Measurements from ENCODE around the gene UGT1A7. TPM values are rescaled to one million over a fixed set of nuclear protein-coding genes. Genes with fewer than 3 reads are reported as not detected.

Gene UGT1A7
- total RNA-seq, 1 experiment from 2014 or later = not detected

GRCh38 chr2:233810385-233810784, 128.7 kb downstream of the UGT1A7 start:
- DNase-seq (ENCODE audit: unreplicated experiment) = no peak
- intact Hi-C loops (cut with micrococcal nuclease) = no loop called here
- no peaks in the 10 kb centered on the region for H3K4me1 Mint-ChIP-seq (ENCODE audit: insufficient read depth, unreplicated experiment)
- ChIA-PET POLR2A (no interaction called here), CTCF (no interaction called here)
- H3K27ac Mint-ChIP-seq (ENCODE audit: low read depth, unreplicated experiment) = no peak overlapping the region
- peaks cover 13% of the 10 kb centered on the region for H3K27me3 Mint-ChIP-seq (ENCODE audit: insufficient read depth, unreplicated experiment)
- no peaks in the 10 kb centered on the region for H3K9me3 Mint-ChIP-seq (ENCODE audit: unreplicated experiment)
- no peaks in the 10 kb centered on the region for H3K36me3 Mint-ChIP-seq (ENCODE audit: insufficient read depth, unreplicated experiment)
- TF ChIP-seq CTCF (IDR thresholded peaks at IDR 0.05; ENCODE audit: unreplicated experiment) = no peak
- H3K4me3 Mint-ChIP-seq (ENCODE audit: unreplicated experiment) = no peak overlapping the region
- BruUV-seq (replicated peaks) = no TSS peak

- no TSS peak for BruUV-seq (replicated peaks)
- H3K27ac Mint-ChIP-seq (ENCODE audit: low read depth, unreplicated experiment) = no peak overlapping the region
- DNase-seq (ENCODE audit: unreplicated experiment) = no peak
- peaks cover 13% of the 10 kb centered on the region for H3K27me3 Mint-ChIP-seq (ENCODE audit: insufficient read depth, unreplicated experiment)
- intact Hi-C loops (cut with micrococcal nuclease) = no loop called here
- no peaks in the 10 kb centered on the region for H3K4me1 Mint-ChIP-seq (ENCODE audit: insufficient read depth, unreplicated experiment)
- TF ChIP-seq CTCF (IDR thresholded peaks at IDR 0.05; ENCODE audit: unreplicated experiment) = no peak
- no peak overlapping the region for H3K4me3 Mint-ChIP-seq (ENCODE audit: unreplicated experiment)
- no peaks in the 10 kb centered on the region for H3K36me3 Mint-ChIP-seq (ENCODE audit: insufficient read depth, unreplicated experiment)
- ChIA-PET POLR2A (no interaction called here), CTCF (no interaction called here)
- no peaks in the 10 kb centered on the region for H3K9me3 Mint-ChIP-seq (ENCODE audit: unreplicated experiment)
These were observed 129.4 kb downstream of the UGT1A7 start for GRCh38 chr2:233811087-233811486.

DNA sequence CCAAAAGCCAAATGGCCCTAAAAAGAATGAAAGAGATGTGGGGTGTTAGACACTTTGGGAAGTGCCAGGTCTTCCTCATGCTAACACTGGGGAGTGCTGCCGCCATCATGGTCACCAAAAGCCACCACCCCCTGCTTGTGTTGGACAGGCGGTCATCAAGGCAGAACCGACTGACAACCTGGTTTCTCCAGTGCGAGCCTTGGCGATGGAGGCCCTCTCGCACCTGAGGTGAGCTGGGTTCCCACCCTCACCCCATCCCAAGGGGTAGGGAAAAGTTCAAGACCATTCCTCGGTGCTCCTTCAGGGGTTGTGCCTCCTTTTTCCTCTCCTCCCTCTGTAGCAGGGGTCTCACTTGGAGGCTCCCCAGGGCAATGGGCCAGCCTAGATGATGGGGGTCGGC, 130.0 kb downstream of the UGT1A7 start:
- Mint-ChIP-seq H3K27me3 (ENCODE audit: insufficient read depth, unreplicated experiment) (peaks cover 13% of the 10 kb centered on the region), H3K9me3 (ENCODE audit: unreplicated experiment) (no peaks in the 10 kb centered on the region), H3K4me1 (ENCODE audit: insufficient read depth, unreplicated experiment) (no peaks in the 10 kb centered on the region), H3K4me3 (ENCODE audit: unreplicated experiment) (no peak overlapping the region), H3K27ac (ENCODE audit: low read depth, unreplicated experiment) (no peak overlapping the region), H3K36me3 (ENCODE audit: insufficient read depth, unreplicated experiment) (no peaks in the 10 kb centered on the region)
- ChIA-PET CTCF (no interaction called here), POLR2A (no interaction called here)
- no peak for DNase-seq (ENCODE audit: unreplicated experiment)
- no TSS peak for BruUV-seq (replicated peaks)
- no peak for TF ChIP-seq CTCF (IDR thresholded peaks at IDR 0.05; ENCODE audit: unreplicated experiment)
- intact Hi-C loops (cut with micrococcal nuclease) = no loop called here

DNA sequence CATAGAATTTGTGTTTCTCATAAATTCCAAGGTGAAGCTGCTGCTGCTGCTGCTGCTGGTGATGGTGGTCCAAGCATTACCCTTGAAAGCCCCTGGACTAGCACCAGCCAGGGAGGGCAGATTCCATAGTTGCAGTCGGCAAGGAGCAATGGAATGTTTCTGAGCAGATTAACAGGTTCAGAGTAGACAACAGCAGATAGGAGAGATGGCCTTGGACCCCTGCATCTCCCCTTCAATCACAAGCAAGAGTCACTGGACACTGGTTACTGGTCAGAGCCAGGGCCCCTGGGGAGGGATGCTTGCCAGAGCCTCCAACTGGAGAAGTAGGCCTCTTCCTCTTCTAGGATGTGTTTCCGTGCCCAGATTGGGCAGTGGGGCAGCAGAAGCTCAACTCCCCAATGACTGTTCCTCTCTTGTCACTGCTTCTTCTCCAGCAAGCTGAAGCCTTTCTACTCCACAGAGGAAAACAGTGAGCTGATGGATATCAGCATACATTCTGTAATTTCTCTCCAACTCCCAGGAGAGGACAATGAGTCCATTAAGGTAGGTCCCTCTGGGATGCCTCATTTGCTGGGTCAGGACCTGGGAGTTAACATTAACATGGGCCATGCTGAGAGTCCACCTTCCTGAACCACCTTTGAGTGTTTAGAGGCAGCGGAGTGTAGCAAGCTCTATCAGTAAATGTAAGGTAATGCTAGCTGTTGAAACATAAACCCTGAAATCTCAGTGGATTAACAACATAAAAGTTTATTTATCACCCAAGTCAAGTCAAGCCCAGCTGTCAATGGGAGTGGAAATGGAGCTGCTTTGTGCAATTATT, 131.7 kb downstream of the UGT1A7 start:
- intact Hi-C loops (cut with micrococcal nuclease) = no loop called here
- Mint-ChIP-seq H3K4me3 (ENCODE audit: unreplicated experiment) (no peak overlapping the region), H3K4me1 (ENCODE audit: insufficient read depth, unreplicated experiment) (no peaks in the 10 kb centered on the region), H3K27me3 (ENCODE audit: insufficient read depth, unreplicated experiment) (peaks cover 13% of the 10 kb centered on the region), H3K27ac (ENCODE audit: low read depth, unreplicated experiment) (no peak overlapping the region), H3K36me3 (ENCODE audit: insufficient read depth, unreplicated experiment) (no peaks in the 10 kb centered on the region), H3K9me3 (ENCODE audit: unreplicated experiment) (no peaks in the 10 kb centered on the region)
- no peak for DNase-seq (ENCODE audit: unreplicated experiment)
- no TSS peak for BruUV-seq (replicated peaks)
- CTCF ChIA-PET = no interaction called here
- no peak for TF ChIP-seq CTCF (IDR thresholded peaks at IDR 0.05; ENCODE audit: unreplicated experiment)
- POLR2A ChIA-PET = no interaction called here
